Spleen (tissue), 11 donors: ENCODE measurements around the gene PCLO. TPM values are rescaled to one million over a fixed set of nuclear protein-coding genes. Genes with fewer than 3 reads are reported as not detected.

ENCODE experiments used
- DNase-seq: peaks from one replicate; pipeline ENCODE4 v3.0.0-alpha.2; 2020
- H3K27ac ChIP-seq, 8 donors: fragments of 200-600 bp; sonication (generic) in 7 of 8; 1 replicate in 4 of 8; 2 replicates in 4 of 8; pipeline versions ENCODE4 v1.5.0 to v1.8.0; 2016 to 2021; ENCODE audit warnings: inconsistent platforms in 4 of 8, mild to moderate bottlenecking in 4 of 8, moderate library complexity in 1 of 8
- H3K27me3 ChIP-seq, 7 donors: fragments of 200-600 bp; sonication (generic) in 6 of 7; replicated peaks in 1 of 7; 1 replicate in 4 of 7; 2 replicates in 3 of 7; pipeline versions ENCODE4 v1.5.0 to v1.8.0; 2016 to 2021; ENCODE audit warnings: inconsistent platforms in 3 of 7, mild to moderate bottlenecking in 1 of 7
- H3K36me3 ChIP-seq, 6 donors: fragments of 200-600 bp; sonication (generic) in 5 of 6; 1 replicate in 4 of 6; 2 replicates in 2 of 6; pipeline versions ENCODE4 v1.5.0 to v1.8.0; 2016 to 2021; ENCODE audit warnings: inconsistent platforms in 2 of 6
- H3K4me1 ChIP-seq, 6 donors: fragments of 200-600 bp; sonication (generic) in 5 of 6; 1 replicate in 3 of 6; 2 replicates in 3 of 6; pipeline versions ENCODE4 v1.5.0 to v1.8.0; 2016 to 2021; ENCODE audit warnings: inconsistent platforms in 3 of 6
- H3K4me3 ChIP-seq, 8 donors: fragments of 200-600 bp; sonication (generic) in 7 of 8; 1 replicate in 4 of 8; 2 replicates in 4 of 8; pipeline versions ENCODE4 v1.5.0 to v1.8.0; 2016 to 2021; ENCODE audit warnings: inconsistent platforms in 4 of 8, mild to moderate bottlenecking in 4 of 8, moderate library complexity in 2 of 8
- H3K9me3 ChIP-seq, 8 donors: fragments of 200-600 bp; sonication (generic) in 7 of 8; 1 replicate in 4 of 8; 2 replicates in 4 of 8; pipeline versions ENCODE4 v1.5.0 to v1.8.0; 2016 to 2021; ENCODE audit warnings: inconsistent platforms in 4 of 8
- POLR2A ChIP-seq, 3 donors: fragments of 450-650 bp; IDR thresholded peaks; one replicate each; pipeline ENCODE4 v1.5.1; 2017; ENCODE audit warnings: antibody characterized with exemption in 3 of 3, mild to moderate bottlenecking in 1 of 3
- POLR2AphosphoS5 ChIP-seq, 3 donors: sonication (generic); formaldehyde crosslinking; IDR thresholded peaks; one replicate each; pipeline ENCODE4 v1.5.1; 2017; ENCODE audit warnings: antibody characterized with exemption in 3 of 3
- WGBS, 5 donors: extraction: QIAGEN DNeasy Blood & Tissue Kit in 3 of 5; methylation state at CpG; one replicate each; pipeline versions ENCODE4 v1.1.5 to v1.1.7; 2013 to 2018; 5-methylcytosine and 5-hydroxymethylcytosine counted together
- intact Hi-C: fragments of 100-400 bp; cut with DNase I; formaldehyde crosslinking; loops from one replicate; pipeline ENCODE4 v1.15.0; 2023; ENCODE audit warnings: low total_unique reads
- polyA plus RNA-seq, 3 donors: library from polyadenylated mRNA; stranded (reverse); fragments of 200-250 nt; gene quantifications; one replicate each; pipeline ENCODE4 v1.2.1, GENCODE V29; 2013
- total RNA-seq, 7 donors: library from RNA; depleted of rRNA in 3 of 7; stranded (reverse); fragments of >200 nt in 3 of 7; fragmentation: NEBNext Ultra II Directional in 4 of 7; extraction: Animal tissue kit (Norgen Biotek cat#: 25700) in 4 of 7; gene quantifications; one replicate each; pipeline versions ENCODE4 v1.1.0 to v1.2.1, GENCODE V29; 2016 to 2021
- TF ChIP-seq, protein P1 (sequence below), 11 experiments: fragments of 200-600 bp in 7 of 11; fragments of 450-650 bp in 4 of 11; sonication (generic) in 4 of 11; IDR thresholded peaks in 8 of 11; conservative IDR thresholded peaks in 3 of 11; 1 replicate in 7 of 11; 2 replicates in 4 of 11; pipeline versions ENCODE4 v1.4.0 to v1.8.0; 2016 to 2021; ENCODE audit warnings: antibody characterized with exemption in 11 of 11, inconsistent platforms in 4 of 11, mild to moderate bottlenecking in 1 of 11
- donor health status: healthy with polysubstance abuse.
- donor health status: DM: no; HTN: no; CAD: no; lungs with moderate emphysema.
- donor health status: DM: no; HTN: no; CAD: no.
- donor health status: Bipolar disorder and iron deficiency.
- donor health status: healthy.
- donor health status: DM: no; HTN: no; CAD: no.
- donor health status: DM: yes; HTN: yes; CAD: no.

Gene PCLO
- total and polyA plus RNA-seq, 10 donors = 0.05 to 9.9 (median 1.8) TPM

DNA sequence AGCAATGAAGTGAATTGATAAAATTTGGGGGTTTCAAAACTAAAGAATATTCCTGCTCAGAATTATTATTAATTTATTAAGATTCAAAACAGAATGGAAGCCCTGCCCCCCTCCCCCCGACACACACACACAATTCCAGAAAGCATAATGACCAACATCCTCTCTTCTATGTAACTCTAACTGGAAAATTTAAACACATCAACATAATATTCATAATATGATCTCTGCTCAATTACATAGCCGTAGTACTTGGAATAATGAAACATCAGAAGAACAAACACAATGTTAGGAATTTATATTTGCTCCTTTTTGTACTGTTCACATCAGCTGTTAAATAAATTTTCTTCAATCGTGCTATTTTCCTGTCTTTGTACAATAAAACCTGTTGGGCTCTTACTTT lies 20.8 kb downstream of the PCLO start:
- intact Hi-C loops = no loop called here
- peaks cover 0 to 4% (median 0%) of the 10 kb centered on the region in 8 donors for H3K9me3 ChIP-seq
- TF ChIP-seq POLR2AphosphoS5 (IDR thresholded peaks at IDR 0.05) = no peak
- no peak for TF ChIP-seq POLR2A (IDR thresholded peaks at IDR 0.05)
- TF ChIP-seq, protein P1, sequence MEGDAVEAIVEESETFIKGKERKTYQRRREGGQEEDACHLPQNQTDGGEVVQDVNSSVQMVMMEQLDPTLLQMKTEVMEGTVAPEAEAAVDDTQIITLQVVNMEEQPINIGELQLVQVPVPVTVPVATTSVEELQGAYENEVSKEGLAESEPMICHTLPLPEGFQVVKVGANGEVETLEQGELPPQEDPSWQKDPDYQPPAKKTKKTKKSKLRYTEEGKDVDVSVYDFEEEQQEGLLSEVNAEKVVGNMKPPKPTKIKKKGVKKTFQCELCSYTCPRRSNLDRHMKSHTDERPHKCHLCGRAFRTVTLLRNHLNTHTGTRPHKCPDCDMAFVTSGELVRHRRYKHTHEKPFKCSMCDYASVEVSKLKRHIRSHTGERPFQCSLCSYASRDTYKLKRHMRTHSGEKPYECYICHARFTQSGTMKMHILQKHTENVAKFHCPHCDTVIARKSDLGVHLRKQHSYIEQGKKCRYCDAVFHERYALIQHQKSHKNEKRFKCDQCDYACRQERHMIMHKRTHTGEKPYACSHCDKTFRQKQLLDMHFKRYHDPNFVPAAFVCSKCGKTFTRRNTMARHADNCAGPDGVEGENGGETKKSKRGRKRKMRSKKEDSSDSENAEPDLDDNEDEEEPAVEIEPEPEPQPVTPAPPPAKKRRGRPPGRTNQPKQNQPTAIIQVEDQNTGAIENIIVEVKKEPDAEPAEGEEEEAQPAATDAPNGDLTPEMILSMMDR (IDR thresholded peaks at IDR 0.05 in 8 of 11, conservative IDR thresholded peaks at IDR 0.05 in 3 of 11) = no peak
- 70 to 88% (median 84%) methylated on average over 3 of the region's 3 CpGs for WGBS, 5 donors
- no peaks in the 10 kb centered on the region for H3K4me1 ChIP-seq
- no peak overlapping the region for H3K4me3 ChIP-seq
- no peak overlapping the region for H3K27ac ChIP-seq
- DNase-seq = no peak
- no peaks in the 10 kb centered on the region for H3K36me3 ChIP-seq
- H3K27me3 ChIP-seq = no peaks in the 10 kb centered on the region

DNA sequence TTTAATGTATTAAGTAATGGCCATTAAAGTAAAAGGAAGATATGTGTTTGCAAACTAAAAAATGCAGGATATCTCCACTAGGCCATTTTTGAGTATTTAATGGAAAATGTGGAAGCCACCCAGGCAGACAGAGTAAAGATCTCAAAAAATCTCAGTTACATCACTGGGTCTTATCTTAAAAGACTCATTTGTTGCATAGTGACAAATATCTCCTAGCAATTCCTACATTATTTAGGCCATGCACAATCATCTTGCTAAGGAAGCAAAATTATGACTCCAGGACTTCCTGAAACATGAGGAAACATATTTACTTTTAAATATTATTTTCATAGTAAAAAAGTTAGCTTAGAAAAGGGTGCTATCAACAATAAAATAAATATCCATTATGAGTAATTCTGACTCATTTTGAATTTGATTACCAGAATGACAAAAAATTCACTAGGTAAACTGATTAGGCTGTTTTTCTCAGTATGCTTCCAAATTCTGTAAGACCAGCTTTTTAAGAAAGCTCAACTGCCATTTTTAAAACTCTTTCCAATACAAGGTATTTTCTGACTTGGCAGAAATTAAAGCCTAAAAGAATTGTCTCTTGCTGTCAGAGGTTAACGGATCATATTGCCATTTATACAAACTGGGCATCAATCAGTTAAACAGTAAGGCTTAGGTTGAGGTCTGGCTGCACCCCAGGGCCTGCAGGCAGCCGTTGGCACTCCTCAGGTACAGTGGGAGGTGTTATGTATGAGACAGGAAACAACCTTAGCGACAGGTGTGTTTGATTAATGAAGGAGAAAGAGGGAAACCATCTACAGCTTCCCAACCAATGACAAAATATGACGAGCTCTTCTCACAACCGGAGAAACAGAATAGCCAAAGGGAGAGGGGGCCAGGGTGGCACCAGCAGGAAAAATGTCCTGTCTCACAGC lies 31.8 kb downstream of the PCLO start:
- Histone ChIP-seq H3K9me3 (no peaks in the 10 kb centered on the region), H3K27me3 (no peaks in the 10 kb centered on the region), H3K4me1 (no peaks in the 10 kb centered on the region), H3K36me3 (no peaks in the 10 kb centered on the region), H3K27ac (no peak overlapping the region), H3K4me3 (no peak overlapping the region)
- DNase-seq = no peak
- intact Hi-C loops = no loop called here
- 64 to 79% (median 67%) methylated on average over 5 of the region's 5 CpGs for WGBS, 5 donors
- TF ChIP-seq, protein P1 (IDR thresholded peaks at IDR 0.05 in 8 of 11, conservative IDR thresholded peaks at IDR 0.05 in 3 of 11) = no peak
- no peak for TF ChIP-seq POLR2A (IDR thresholded peaks at IDR 0.05)

DNA sequence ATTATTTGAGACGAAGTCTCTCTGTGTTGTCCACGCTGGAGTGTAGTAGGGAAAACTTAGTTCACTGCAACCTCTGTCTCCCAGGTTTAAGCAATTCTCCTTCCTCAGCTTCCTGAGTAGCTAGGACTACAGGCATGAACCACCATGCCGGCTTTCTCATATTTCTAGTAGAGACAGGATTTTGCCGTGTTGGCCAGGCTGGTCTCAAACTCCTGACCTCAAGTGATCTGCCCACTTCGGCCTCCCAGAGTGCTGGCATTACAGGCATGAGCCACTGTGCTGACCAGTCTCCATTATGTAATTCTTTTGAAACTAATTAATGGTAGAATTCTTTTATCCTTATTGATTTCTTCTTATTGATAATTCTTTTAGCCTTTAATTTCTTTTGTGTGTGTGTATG lies 32.5 kb downstream of the PCLO start:
- Histone ChIP-seq H3K9me3 (peaks cover 0 to 1% (median under 1%) of the 10 kb centered on the region in 8 donors), H3K27ac (no peak overlapping the region), H3K4me3 (no peak overlapping the region), H3K4me1 (no peaks in the 10 kb centered on the region), H3K36me3 (no peaks in the 10 kb centered on the region), H3K27me3 (no peaks in the 10 kb centered on the region)
- no peak for DNase-seq
- WGBS, 5 donors = 82 to 91% (median 88%) methylated on average over 5 of the region's 5 CpGs
- intact Hi-C loops = no loop called here
- no peak for TF ChIP-seq POLR2A (IDR thresholded peaks at IDR 0.05)
- TF ChIP-seq, protein P1 (IDR thresholded peaks at IDR 0.05 in 8 of 11, conservative IDR thresholded peaks at IDR 0.05 in 3 of 11) = no peak
- TF ChIP-seq POLR2AphosphoS5 (IDR thresholded peaks at IDR 0.05) = no peak

DNA sequence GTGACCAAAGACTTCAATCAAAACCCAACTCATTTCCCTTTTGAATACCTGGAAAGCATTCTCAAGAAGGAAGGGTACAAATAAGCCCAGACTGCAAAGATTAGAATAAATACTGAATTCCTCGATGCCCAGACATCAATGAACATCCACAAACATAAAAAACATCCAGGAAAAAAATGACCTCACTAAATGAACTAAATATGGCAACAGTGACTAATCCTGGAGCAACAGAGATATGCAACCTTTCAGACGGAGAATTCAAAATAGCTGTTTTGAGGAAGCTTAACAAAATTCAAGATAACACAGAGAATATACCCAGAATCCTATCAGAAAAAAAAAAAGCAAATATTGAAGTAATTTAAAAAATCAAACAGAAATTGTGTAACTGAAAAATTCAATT lies 43.2 kb downstream of the PCLO start:
- H3K27me3 ChIP-seq = no peaks in the 10 kb centered on the region
- H3K27ac ChIP-seq = no peak overlapping the region
- intact Hi-C loops = no loop called here
- TF ChIP-seq, protein P1 (IDR thresholded peaks at IDR 0.05 in 8 of 11, conservative IDR thresholded peaks at IDR 0.05 in 3 of 11) = no peak
- no peak for TF ChIP-seq POLR2A (IDR thresholded peaks at IDR 0.05)
- TF ChIP-seq POLR2AphosphoS5 (IDR thresholded peaks at IDR 0.05) = no peak
- no peaks in the 10 kb centered on the region for H3K4me1 ChIP-seq
- 61 to 68% (median 62%) methylated on average over 2 of the region's 2 CpGs for WGBS, 5 donors
- no peaks in the 10 kb centered on the region for H3K36me3 ChIP-seq
- H3K4me3 ChIP-seq = no peak overlapping the region
- no peak for DNase-seq
- peaks cover 0 to 71% (median 42%) of the 10 kb centered on the region in 8 donors for H3K9me3 ChIP-seq
